Activated B cell treated with CpG ODN at 0.5 μM for 24 hours (primary cell): Measurements from ENCODE around the gene TRERF1. TPM values are rescaled to one million over a fixed set of nuclear protein-coding genes. Genes with fewer than 3 reads are reported as not detected.

ENCODE experiments used
- ATAC-seq: fragments of 200-7000 bp; cut with Tn5 transposase; one replicate; pipeline ENCODE4 v1.10.0; 2021; ENCODE audit warnings: low read depth, mild to moderate bottlenecking, moderate library complexity
- CTCF ChIA-PET: fragments of 350-600 bp; sonication (Branson Sonifier 250); formaldehyde crosslinking; loops from one replicate; lab custom pipeline; 2021; ENCODE audit warnings: antibody characterized with exemption; lab: Charles Lee
- POLR2A ChIA-PET: fragments of 350-600 bp; sonication (Branson Sonifier 250); formaldehyde crosslinking; loops from one replicate; lab custom pipeline; 2021; ENCODE audit warnings: antibody characterized with exemption; lab: Charles Lee
- DNase-seq: peaks from one replicate; pipeline ENCODE4 v3.0.0; 2022
- H3K27ac Mint-ChIP-seq: one replicate; pipeline ENCODE4 v1.8.0; 2020; ENCODE audit warnings: mixed read lengths
- H3K27me3 Mint-ChIP-seq: one replicate; pipeline ENCODE4 v1.8.0; 2021; ENCODE audit warnings: mixed read lengths
- H3K36me3 Mint-ChIP-seq: one replicate; pipeline ENCODE4 v1.8.0; 2021; ENCODE audit warnings: low read depth, mixed read lengths
- H3K4me1 Mint-ChIP-seq: one replicate; pipeline ENCODE4 v1.8.0; 2021; ENCODE audit warnings: mixed read lengths
- H3K4me3 Mint-ChIP-seq: one replicate; pipeline ENCODE4 v1.8.0; 2020; ENCODE audit warnings: mild to moderate bottlenecking, mixed read lengths
- H3K9me3 Mint-ChIP-seq: one replicate; pipeline ENCODE4 v1.8.0; 2020; ENCODE audit warnings: mixed read lengths
- CTCF ChIP-seq: fragments of 200-600 bp; IDR thresholded peaks from one replicate; pipeline ENCODE4 v1.8.0; 2022; ENCODE audit warnings: antibody characterized with exemption, mild to moderate bottlenecking
- intact Hi-C: fragments of 100-400 bp; cut with micrococcal nuclease; formaldehyde crosslinking; loops from one replicate; pipeline ENCODE4 v1.15.1; 2024
- total RNA-seq: library from RNA; stranded (reverse); gene quantifications from 2 replicates; pipeline ENCODE4 v1.2.3, GENCODE V29; 2022

TRERF1 gene
- total RNA-seq, 1 donor from 2014 or later = 4.1 TPM

- Mint-ChIP-seq H3K4me1 (peaks cover 13% of the 10 kb centered on the region), H3K4me3 (no peak overlapping the region), H3K36me3 (no peaks in the 10 kb centered on the region), H3K9me3 (no peaks in the 10 kb centered on the region), H3K27ac (no peak overlapping the region), H3K27me3 (no peaks in the 10 kb centered on the region)
- DNase-seq = no peak
- POLR2A ChIA-PET = no interaction called here
- intact Hi-C loops = no loop called here
- CTCF ChIA-PET = no interaction called here
- no peak for TF ChIP-seq CTCF
- no peak for ATAC-seq
Observed at GRCh38 chr6:42237857-42238256, 213.9 kb downstream of the TRERF1 start.

- peaks cover 13% of the 10 kb centered on the region for H3K4me1 Mint-ChIP-seq
- ATAC-seq = no peak
- no peak for DNase-seq
- H3K27ac Mint-ChIP-seq = peak overlapping the region; percentile 31
- intact Hi-C loops = no loop called here
- ChIA-PET CTCF (interaction anchor here (1.0 kb wide), 1 partner anchor 22 kb away, joined by 3 read pairs; no protein-coding TSS in a partner anchor), POLR2A (no interaction called here)
- no peaks in the 10 kb centered on the region for H3K9me3 Mint-ChIP-seq
- no peak for TF ChIP-seq CTCF
- no peak overlapping the region for H3K4me3 Mint-ChIP-seq
- H3K27me3 Mint-ChIP-seq = no peaks in the 10 kb centered on the region
- H3K36me3 Mint-ChIP-seq = peaks cover 3% of the 10 kb centered on the region
Observed at GRCh38 chr6:42236682-42237473, 214.8 kb downstream of the TRERF1 start.

GRCh38 chr6:42236030-42236429 is 215.7 kb downstream of the TRERF1 start:
- POLR2A ChIA-PET = no interaction called here
- Mint-ChIP-seq H3K27ac (no peak overlapping the region), H3K4me1 (peaks cover 13% of the 10 kb centered on the region), H3K36me3 (peaks cover 3% of the 10 kb centered on the region), H3K4me3 (no peak overlapping the region), H3K27me3 (no peaks in the 10 kb centered on the region), H3K9me3 (no peaks in the 10 kb centered on the region)
- CTCF ChIA-PET = no interaction called here
- intact Hi-C loops = no loop called here
- DNase-seq (no peak), ATAC-seq (no peak)
- no peak for TF ChIP-seq CTCF

- Mint-ChIP-seq H3K27me3 (no peaks in the 10 kb centered on the region), H3K4me3 (no peak overlapping the region), H3K27ac (no peak overlapping the region), H3K36me3 (peaks cover 3% of the 10 kb centered on the region), H3K4me1 (peaks cover 7% of the 10 kb centered on the region), H3K9me3 (no peaks in the 10 kb centered on the region)
- TF ChIP-seq CTCF = no peak
- POLR2A ChIA-PET = no interaction called here
- CTCF ChIA-PET = interaction anchor here (0.9 to 1.0 kb wide), 2 partner anchors 18 to 316 kb away, joined by 3 to 5 read pairs; no protein-coding TSS in a partner anchor
- ATAC-seq (no peak), DNase-seq (no peak)
- intact Hi-C loops = no loop called here
Observed at GRCh38 chr6:42232035-42232434, 219.7 kb downstream of the TRERF1 start.
